GM12892 (cell line): ENCODE data around the gene OLFML2B.

ENCODE experiments used
- DNase-seq: peaks from one replicate; pipeline ENCODE4 v3.0.0; 2011; ENCODE audit not compliant: insufficient read length
- FAIRE-seq: peaks from 2 replicates; lab custom pipeline; 2011; peaks lifted over from hg19 to GRCh38; lab: Jason Lieb, UNC
- POLR2A ChIP-seq: IDR thresholded peaks from 2 replicates; pipeline ENCODE4 v1.6.1; 2011; ENCODE audit warnings: low read depth, low read length, control low read depth
- POLR2AphosphoS5 ChIP-seq: IDR thresholded peaks from 2 replicates; pipeline ENCODE4 v1.6.1; 2011; ENCODE audit warnings: low read depth, low read length, control low read depth
- TAF1 ChIP-seq: IDR thresholded peaks from 2 replicates; pipeline ENCODE4 v1.6.1; 2011; ENCODE audit warnings: low read depth, mild to moderate bottlenecking, control low read depth, low read length, borderline replicate concordance

OLFML2B gene

GRCh38 chr1:161987303-161987702 is 36.4 kb downstream of the OLFML2B start:
- FAIRE-seq (no peak), DNase-seq (no peak)
- TF ChIP-seq POLR2AphosphoS5 (no peak), POLR2A (no peak), TAF1 (no peak)

- DNase-seq: no peak
- no peak for FAIRE-seq
- no peak for TF ChIP-seq POLR2A
- TF ChIP-seq POLR2AphosphoS5: no peak
- no peak for TF ChIP-seq TAF1
Measured at GRCh38 chr1:161986328-161986727, 37.3 kb downstream of the OLFML2B start.

GRCh38 chr1:161985301-161985822 is 38.3 kb downstream of the OLFML2B start:
- DNase-seq (no peak), FAIRE-seq (no peak)
- TF ChIP-seq TAF1: no peak

- TF ChIP-seq TAF1 (no peak), POLR2A (no peak), POLR2AphosphoS5 (no peak)
- DNase-seq (no peak), FAIRE-seq (no peak)
Measured at GRCh38 chr1:161983725-161984124, 39.9 kb downstream of the OLFML2B start.

GRCh38 chr1:161982917-161983316 is 40.8 kb downstream of the OLFML2B start:
- TF ChIP-seq TAF1 (no peak), POLR2A (no peak), POLR2AphosphoS5 (no peak)
- FAIRE-seq (no peak), DNase-seq (no peak)

- DNase-seq (no peak), FAIRE-seq (no peak)
- no peak for TF ChIP-seq POLR2AphosphoS5
- no peak for TF ChIP-seq POLR2A
- no peak for TF ChIP-seq TAF1
Measured at GRCh38 chr1:161982507-161982895, 41.2 kb downstream of the OLFML2B start.

- FAIRE-seq (no peak), DNase-seq (no peak)
- TF ChIP-seq POLR2AphosphoS5: no peak
- TF ChIP-seq TAF1: no peak
- no peak for TF ChIP-seq POLR2A
Measured at GRCh38 chr1:161981735-161982506, 41.7 kb downstream of the OLFML2B start.

GRCh38 chr1:161981126-161981525 is 42.5 kb downstream of the OLFML2B start:
- DNase-seq (no peak), FAIRE-seq (no peak)
- TF ChIP-seq TAF1: no peak
- no peak for TF ChIP-seq POLR2AphosphoS5
- no peak for TF ChIP-seq POLR2A

GRCh38 chr1:161978011-161978790 is 45.5 kb downstream of the OLFML2B start:
- FAIRE-seq (no peak), DNase-seq (no peak)
- TF ChIP-seq TAF1 (no peak), POLR2A (no peak), POLR2AphosphoS5 (no peak)

GRCh38 chr1:161973924-161974845 is 49.5 kb downstream of the OLFML2B start:
- no peak for TF ChIP-seq POLR2AphosphoS5
- no peak for TF ChIP-seq POLR2A
- no peak for TF ChIP-seq TAF1
- FAIRE-seq (no peak), DNase-seq (no peak)

GRCh38 chr1:161972828-161973227 is 50.8 kb downstream of the OLFML2B start:
- TF ChIP-seq POLR2AphosphoS5: no peak
- no peak for TF ChIP-seq TAF1
- TF ChIP-seq POLR2A: no peak
- DNase-seq (no peak), FAIRE-seq (no peak)
